Neuronal stem cell (in vitro differentiated cells): ENCODE results near the gene RASSF1.

ENCODE experiments used
- DNase-seq: peaks from one replicate; pipeline ENCODE4 v3.0.0-alpha.2; 2013; ENCODE audit warnings: low spot score
- H2AFZ ChIP-seq: one replicate; pipeline ENCODE4 v1.6.1; 2013; ENCODE audit warnings: mild to moderate bottlenecking, low read length, inconsistent platforms
- H2AK5ac ChIP-seq: 2 replicates; pipeline ENCODE4 v1.6.1; 2013; ENCODE audit warnings: low read depth, mild to moderate bottlenecking, inconsistent platforms, low read length, moderate library complexity, mixed read lengths
- H2BK120ac ChIP-seq: 2 replicates; pipeline ENCODE4 v1.6.1; 2013; ENCODE audit warnings: low read depth, mild to moderate bottlenecking, inconsistent platforms, low read length, moderate library complexity, mixed read lengths
- H2BK12ac ChIP-seq: one replicate; pipeline ENCODE4 v1.6.1; 2013; ENCODE audit warnings: low read length, inconsistent platforms
- H2BK15ac ChIP-seq: 2 replicates; pipeline ENCODE4 v1.6.1; 2013; ENCODE audit warnings: mild to moderate bottlenecking, low read length, inconsistent platforms, mixed read lengths
- H2BK5ac ChIP-seq: one replicate; pipeline ENCODE4 v1.6.1; 2013; ENCODE audit warnings: inconsistent platforms, mild to moderate bottlenecking, low read length, moderate library complexity
- H3K14ac ChIP-seq: one replicate; pipeline ENCODE4 v1.6.1; 2013; ENCODE audit warnings: low read length, inconsistent platforms
- H3K18ac ChIP-seq: 2 replicates; pipeline ENCODE4 v1.6.1; 2013; ENCODE audit warnings: low read length, inconsistent platforms
- H3K23ac ChIP-seq: 2 replicates; pipeline ENCODE4 v1.6.1; 2013; ENCODE audit warnings: low read depth, mild to moderate bottlenecking, mixed read lengths, low read length, inconsistent platforms; ENCODE audit not compliant: poor library complexity
- H3K27ac ChIP-seq: replicated peaks from 3 replicates; pipeline ENCODE4 v1.5.1; 2013; ENCODE audit warnings: low read length, inconsistent platforms
- H3K27me3 ChIP-seq, 3 experiments: 2 replicates each; pipeline ENCODE4 v1.6.1; 2013; ENCODE audit warnings: low read length in 3 of 3, mild to moderate bottlenecking in 2 of 3, inconsistent platforms in 1 of 3, low read depth in 1 of 3, mixed read lengths in 1 of 3, moderate library complexity in 1 of 3; ENCODE audit not compliant: control insufficient read depth in 3 of 3, insufficient read depth in 3 of 3
- H3K36me3 ChIP-seq, 2 donors: replicated peaks in 1 of 2; 2 replicates each; pipeline ENCODE4 v1.6.1; 2013; ENCODE audit warnings: low read length in 2 of 2; ENCODE audit not compliant: control insufficient read depth in 2 of 2, insufficient read depth in 2 of 2
- H3K4ac ChIP-seq: 2 replicates; pipeline ENCODE4 v1.6.1; 2013; ENCODE audit warnings: inconsistent platforms, mild to moderate bottlenecking, low read length, moderate library complexity
- H3K4me1 ChIP-seq, 2 donors: 1 replicate in 1 of 2; 2 replicates in 1 of 2; pipeline ENCODE4 v1.6.1; 2013; ENCODE audit warnings: low read length in 2 of 2, low read depth in 1 of 2; ENCODE audit not compliant: control insufficient read depth in 2 of 2, insufficient read depth in 1 of 2
- H3K4me2 ChIP-seq: one replicate; pipeline ENCODE4 v1.6.1; 2013; ENCODE audit warnings: mild to moderate bottlenecking, low read length, inconsistent platforms; ENCODE audit not compliant: insufficient read depth, poor library complexity, severe bottlenecking
- H3K4me3 ChIP-seq, 2 donors: 2 replicates each; pipeline ENCODE4 v1.5.1; 2013; ENCODE audit warnings: low read length in 2 of 2, mild to moderate bottlenecking in 2 of 2, inconsistent platforms in 1 of 2, moderate library complexity in 1 of 2
- H3K79me1 ChIP-seq: one replicate; pipeline ENCODE4 v1.6.1; 2013; ENCODE audit warnings: low read depth, mild to moderate bottlenecking, inconsistent platforms, low read length, moderate library complexity
- H3K9ac ChIP-seq: one replicate; pipeline ENCODE4 v1.6.1; 2013; ENCODE audit warnings: mild to moderate bottlenecking, low read depth, low read length, inconsistent platforms; ENCODE audit not compliant: poor library complexity
- H3K9me3 ChIP-seq, 2 donors: replicated peaks in 1 of 2; 2 replicates each; pipeline versions ENCODE3 to v1.6.1; 2013; ENCODE audit warnings: low read length in 2 of 2, mild to moderate bottlenecking in 2 of 2, inconsistent platforms in 1 of 2, low read depth in 1 of 2, mixed read lengths in 1 of 2, moderate library complexity in 1 of 2; ENCODE audit not compliant: control insufficient read depth in 2 of 2, insufficient read depth in 1 of 2
- H4K8ac ChIP-seq: one replicate; pipeline ENCODE4 v1.6.1; 2013; ENCODE audit warnings: low read depth, mild to moderate bottlenecking, inconsistent platforms, low read length, moderate library complexity
- H4K91ac ChIP-seq: one replicate; pipeline ENCODE4 v1.6.1; 2013; ENCODE audit warnings: low read length, low read depth, mild to moderate bottlenecking, inconsistent platforms; ENCODE audit not compliant: poor library complexity
- WGBS, 2 donors: extraction: QIAGEN DNeasy Blood & Tissue Kit; methylation state at CpG; one replicate each; pipeline ENCODE4 v1.1.7; 2013; ENCODE audit warnings: missing lambda C conversion rate in 2 of 2, mixed read lengths in 1 of 2; ENCODE audit not compliant: insufficient read length in 2 of 2, insufficient replicate concordance in 1 of 2; ENCODE audit errors: extremely low coverage in 2 of 2; 5-methylcytosine and 5-hydroxymethylcytosine counted together

RASSF1 gene

DNA sequence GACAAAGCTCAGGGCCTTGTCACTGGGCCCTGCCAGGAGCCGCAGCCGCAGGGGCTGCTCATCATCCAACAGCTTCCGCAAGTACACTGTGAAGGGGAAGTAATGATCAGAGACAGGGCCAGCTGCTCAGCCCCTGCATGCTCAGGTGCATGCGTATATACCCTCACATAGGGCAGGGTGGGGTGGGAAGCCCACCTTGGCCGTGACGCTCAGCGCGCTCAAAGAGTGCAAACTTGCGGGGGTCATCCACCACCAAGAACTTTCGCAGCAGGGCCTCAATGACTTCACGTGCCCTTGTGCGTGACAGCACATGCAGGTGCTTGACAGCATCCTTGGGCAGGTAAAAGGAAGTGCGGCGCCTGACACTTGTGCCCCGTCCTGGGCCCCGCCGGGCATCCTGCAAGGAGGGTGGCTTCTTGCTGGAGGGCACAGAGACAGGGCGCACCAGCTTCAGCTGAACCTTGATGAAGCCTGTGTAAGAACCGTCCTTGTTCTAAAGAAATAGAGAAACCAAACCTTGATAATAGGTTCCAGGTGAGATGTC lies 9.2 kb downstream of the RASSF1 start:
- Histone ChIP-seq H2AK5ac (no peak overlapping the region), H3K23ac (no peak overlapping the region), H3K4me1 (peaks cover 9 to 14% of the 10 kb centered on the region in 2 donors), H3K9ac (no peak overlapping the region), H3K4me2 (no peak overlapping the region), H3K4me3 (no peak overlapping the region), H3K18ac (no peak overlapping the region), H2AFZ (no peak overlapping the region), H3K79me1 (peaks cover 14% of the 10 kb centered on the region), H3K36me3 (peaks cover 36 to 66% of the 10 kb centered on the region in 2 donors), H3K4ac (no peak overlapping the region), H3K27ac (no peak overlapping the region), H4K91ac (no peak overlapping the region), H2BK12ac (no peak overlapping the region), H3K14ac (no peak overlapping the region), H4K8ac (no peak overlapping the region), H2BK5ac (no peak overlapping the region), H2BK15ac (no peak overlapping the region), H2BK120ac (no peak overlapping the region), H3K27me3 (no peaks in the 10 kb centered on the region), H3K9me3 (no peaks in the 10 kb centered on the region)
- WGBS, 2 donors, result no CpG with 5 or more reads among the region's 19 CpGs
- DNase-seq, result no peak

DNA sequence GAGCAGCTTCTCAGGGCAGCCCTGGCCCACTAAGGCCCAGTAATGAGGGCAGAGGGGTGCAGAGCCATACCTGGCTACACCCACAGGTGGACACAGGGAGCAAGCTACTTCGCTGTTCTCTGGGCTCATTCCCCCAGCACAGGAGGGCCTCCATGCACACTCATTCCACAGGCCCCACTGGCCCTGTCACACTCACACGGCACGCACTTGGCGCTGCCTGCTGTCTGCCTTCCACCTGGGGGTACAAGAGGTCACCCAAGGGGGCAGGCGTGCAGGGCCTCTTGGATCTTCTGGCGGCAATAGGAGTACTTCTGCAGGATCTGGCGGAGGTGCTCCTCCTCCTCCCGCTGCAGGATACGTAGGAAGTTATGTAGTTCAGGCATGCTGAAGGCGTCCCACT lies 10.3 kb downstream of the RASSF1 start:
- Histone ChIP-seq H2AK5ac (no peak overlapping the region), H3K9ac (no peak overlapping the region), H2BK12ac (no peak overlapping the region), H3K4me3 (peak overlapping the region in 1 of 2 donors; percentile 28), H3K27ac (no peak overlapping the region), H3K18ac (no peak overlapping the region), H3K14ac (no peak overlapping the region), H3K27me3 (no peaks in the 10 kb centered on the region), H2BK120ac (no peak overlapping the region), H3K79me1 (peaks cover 10% of the 10 kb centered on the region), H3K9me3 (no peaks in the 10 kb centered on the region), H4K8ac (peak overlapping the region; percentile 70), H3K4ac (no peak overlapping the region), H2BK15ac (no peak overlapping the region), H2BK5ac (no peak overlapping the region), H3K23ac (no peak overlapping the region), H4K91ac (no peak overlapping the region), H3K36me3 (peaks cover 40 to 70% of the 10 kb centered on the region in 2 donors), H3K4me2 (no peak overlapping the region), H2AFZ (no peak overlapping the region), H3K4me1 (peaks cover 3 to 6% of the 10 kb centered on the region in 2 donors)
- WGBS, 2 donors, result no CpG with 5 or more reads among the region's 10 CpGs
- DNase-seq, result no peak

DNA sequence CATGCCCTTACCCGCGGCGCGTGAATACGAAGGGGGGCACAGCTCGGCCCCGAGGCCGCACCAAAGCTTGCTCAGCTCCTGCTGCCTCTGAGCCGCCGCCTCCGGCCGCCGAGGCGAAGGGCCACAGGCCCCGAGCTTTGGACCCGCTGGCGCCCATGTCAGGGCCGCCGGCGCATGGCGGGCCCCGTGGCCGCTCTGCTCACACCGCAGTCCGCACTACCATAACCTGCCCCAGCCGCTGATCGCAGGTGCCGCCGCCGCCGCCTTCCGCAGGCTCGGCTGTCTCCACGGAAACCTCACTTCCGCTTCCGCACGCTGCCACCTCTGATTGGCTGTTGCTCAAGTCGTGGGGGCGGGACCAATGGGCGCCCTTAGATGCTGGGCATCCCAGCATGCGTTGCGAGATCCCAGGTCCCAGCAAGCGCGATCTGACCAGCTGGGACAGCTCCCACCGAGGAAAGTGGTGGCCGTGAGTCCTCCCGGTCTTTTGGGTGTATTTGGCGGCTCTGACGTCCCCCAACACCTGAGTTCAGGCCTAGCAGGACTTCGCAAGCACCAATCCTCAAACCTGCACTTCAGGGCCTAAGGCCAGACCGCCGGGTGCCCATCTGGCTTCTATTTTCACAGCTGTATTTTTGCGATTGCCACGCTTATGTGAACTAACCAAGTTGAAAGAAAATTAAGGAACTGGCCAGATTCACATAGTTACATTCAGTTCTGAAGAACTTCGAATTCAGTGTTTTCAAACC lies 12.5 kb downstream of the RASSF1 start, which contains the start of gene TUSC2:
TUSC2 (minus strand) TSS at position 281 of the 749 bp plus-strand sequence; CDS start at position 157, 124 bp downstream.
- H4K91ac ChIP-seq, result no peak within 1 kb of the TSS
- no peak within 1 kb of the TSS for H4K8ac ChIP-seq
- H3K27ac ChIP-seq, result peak within 1 kb of the TSS; percentile 27
- H3K14ac ChIP-seq, result no peak within 1 kb of the TSS
- peak; percentile 93 for DNase-seq
- no peak within 1 kb of the TSS for H2BK120ac ChIP-seq
- H3K18ac ChIP-seq, result peak within 1 kb of the TSS; percentile 73
- H3K27me3 ChIP-seq, result no peaks in the 10 kb centered on the region
- H3K23ac ChIP-seq, result peak within 1 kb of the TSS; percentile 62
- no peak within 1 kb of the TSS for H2BK12ac ChIP-seq
- peak within 1 kb of the TSS; percentile 74 to 98 for H3K4me3 ChIP-seq
- peak within 1 kb of the TSS; percentile 96 for H3K9ac ChIP-seq
- H2BK15ac ChIP-seq, result no peak within 1 kb of the TSS
- H3K4me1 ChIP-seq, result peaks cover 8 to 12% of the 10 kb centered on the region in 2 donors
- no peaks in the 10 kb centered on the region for H3K9me3 ChIP-seq
- peak within 1 kb of the TSS; percentile 26 for H2BK5ac ChIP-seq
- H2AK5ac ChIP-seq, result peak within 1 kb of the TSS; percentile 67
- peak within 1 kb of the TSS; percentile 53 for H3K4ac ChIP-seq
- H2AFZ ChIP-seq, result peak within 1 kb of the TSS; percentile 74
- no CpG with 5 or more reads among the region's 55 CpGs for WGBS, 2 donors
- peaks cover 11% of the 10 kb centered on the region for H3K79me1 ChIP-seq
- H3K4me2 ChIP-seq, result peak within 1 kb of the TSS; percentile 94
- peaks cover 43 to 69% of the 10 kb centered on the region in 2 donors for H3K36me3 ChIP-seq

DNA sequence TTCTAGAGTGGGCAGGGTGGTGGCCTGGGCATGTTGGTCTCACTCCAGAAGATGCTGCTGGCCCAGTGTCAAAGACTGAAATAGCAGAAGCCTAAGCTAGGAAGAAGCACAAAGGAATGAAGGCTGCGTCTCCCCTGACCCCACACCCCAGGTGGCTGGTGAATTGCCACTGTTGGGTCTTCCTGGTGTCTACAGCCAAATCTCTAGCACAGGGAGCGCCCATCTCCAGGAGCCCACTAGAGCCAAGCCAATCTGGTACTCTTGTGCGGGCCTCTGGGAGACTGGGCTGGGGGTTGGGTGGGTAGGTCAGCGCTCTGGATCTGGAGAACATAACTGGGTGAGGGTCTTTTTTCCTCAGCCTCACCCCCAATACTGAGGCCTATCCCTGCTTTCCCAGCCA lies 13.5 kb downstream of the RASSF1 start:
- no peak overlapping the region for H2BK120ac ChIP-seq
- H3K4me3 ChIP-seq, result peak overlapping the region; percentile 74 to 98
- no peak overlapping the region for H3K9ac ChIP-seq
- no CpG with 5 or more reads among the region's 4 CpGs for WGBS, 2 donors
- H3K4me2 ChIP-seq, result peak overlapping the region; percentile 94
- H3K9me3 ChIP-seq, result no peaks in the 10 kb centered on the region
- peak overlapping the region; percentile 26 for H2BK5ac ChIP-seq
- H3K27ac ChIP-seq, result no peak overlapping the region
- H4K8ac ChIP-seq, result no peak overlapping the region
- peaks cover 39 to 61% of the 10 kb centered on the region in 2 donors for H3K36me3 ChIP-seq
- H3K23ac ChIP-seq, result no peak overlapping the region
- H3K4ac ChIP-seq, result no peak overlapping the region
- H2AK5ac ChIP-seq, result no peak overlapping the region
- no peak overlapping the region for H3K18ac ChIP-seq
- H3K14ac ChIP-seq, result no peak overlapping the region
- DNase-seq, result no peak
- no peak overlapping the region for H2BK12ac ChIP-seq
- H3K4me1 ChIP-seq, result peaks cover 17% of the 10 kb centered on the region in 2 donors
- H2AFZ ChIP-seq, result no peak overlapping the region
- no peak overlapping the region for H4K91ac ChIP-seq
- no peak overlapping the region for H2BK15ac ChIP-seq
- H3K79me1 ChIP-seq, result peaks cover 10% of the 10 kb centered on the region
- no peaks in the 10 kb centered on the region for H3K27me3 ChIP-seq
